ENCODE results near the gene ANKRD11.
"Not testable (repeated sequence)": the region's sequence is repeated elsewhere in the genome, so short reads cannot be mapped to it uniquely, and the experiment has no call there.

Gene ANKRD11

DNA sequence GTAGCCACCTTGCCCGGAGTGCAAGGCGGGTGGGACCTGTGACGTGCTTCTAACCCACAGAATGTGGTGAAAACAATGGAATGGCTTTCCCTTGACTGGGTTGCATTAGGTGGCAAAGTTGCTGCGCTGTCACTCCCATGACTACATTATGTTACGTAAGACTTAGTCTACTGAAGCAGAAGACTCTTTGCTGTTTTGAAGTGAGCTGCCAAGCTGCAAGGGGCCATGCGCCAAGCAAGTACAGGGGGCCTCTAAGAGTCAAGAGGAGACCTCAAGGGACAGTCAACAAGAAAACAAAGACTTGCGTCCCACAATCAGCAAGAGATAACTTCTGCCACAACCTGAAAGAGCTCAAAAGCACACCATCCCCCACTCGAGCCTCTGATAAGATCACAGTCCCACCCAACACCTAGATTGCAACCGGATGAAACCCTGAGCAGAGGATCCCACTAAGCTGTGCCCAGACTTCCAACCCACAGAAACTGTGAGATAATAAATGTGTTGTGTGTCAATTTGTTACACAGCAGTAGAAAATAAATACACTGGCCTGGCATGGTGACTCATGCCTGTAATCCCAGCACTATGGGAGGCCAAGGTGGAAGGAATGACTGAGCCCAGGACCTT, 16.5 kb downstream of the ANKRD11 start:
- no peaks in the 10 kb centered on the region for H3K9me3 ChIP-seq (ENCODE audit: insufficient read depth, low read depth, low read length)
- H3K27me3 ChIP-seq (ENCODE audit: insufficient read depth, low read length): no peaks in the 10 kb centered on the region
- no peak overlapping the region for H3K4me3 ChIP-seq (ENCODE audit: low read length)
- H3K27ac ChIP-seq (ENCODE audit: low read length): no peak overlapping the region
- H3K36me3 ChIP-seq (ENCODE audit: insufficient read depth, low read depth, low read length): no peaks in the 10 kb centered on the region
- H3K4me1 ChIP-seq (ENCODE audit: insufficient read depth, low read length): peaks cover 10% of the 10 kb centered on the region
- H3K9ac ChIP-seq (ENCODE audit: low read depth, low read length): no peak overlapping the region

DNA sequence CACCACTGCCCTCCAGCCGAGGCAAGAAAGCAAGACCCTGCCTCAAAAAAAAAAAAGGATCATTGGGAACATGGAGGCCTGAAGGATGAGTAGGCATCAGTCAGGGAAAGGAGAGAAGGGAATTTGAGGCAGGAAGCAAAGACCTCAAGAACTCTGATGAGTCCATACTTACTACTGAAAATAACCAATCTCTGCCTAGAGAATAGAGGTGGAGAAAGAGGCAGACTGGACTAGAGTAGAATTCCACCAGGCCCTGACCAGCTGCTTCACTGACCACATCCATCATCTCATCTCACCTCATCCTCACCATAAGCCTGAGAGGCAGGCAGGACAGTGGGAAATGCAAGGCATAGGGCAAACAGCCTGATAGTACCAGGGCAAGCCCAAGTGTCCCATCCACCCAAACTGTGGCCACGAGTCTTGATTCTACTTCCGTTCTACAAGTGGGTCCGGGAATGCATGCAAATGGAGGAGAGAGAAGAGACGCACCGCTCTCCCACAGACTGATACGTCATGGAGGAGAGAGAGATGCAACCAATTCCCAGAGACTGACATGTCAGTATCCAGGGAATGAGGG, 17.1 kb downstream of the ANKRD11 start:
- H3K9ac ChIP-seq (ENCODE audit: low read depth, low read length): no peak overlapping the region
- H3K27ac ChIP-seq (ENCODE audit: low read length): no peak overlapping the region
- no peaks in the 10 kb centered on the region for H3K27me3 ChIP-seq (ENCODE audit: insufficient read depth, low read length)
- H3K9me3 ChIP-seq (ENCODE audit: insufficient read depth, low read depth, low read length): no peaks in the 10 kb centered on the region
- no peak overlapping the region for H3K4me3 ChIP-seq (ENCODE audit: low read length)
- H3K36me3 ChIP-seq (ENCODE audit: insufficient read depth, low read depth, low read length): 0 out of 2 replicates have a peak, but pooled peaks cover 1% of the 10 kb centered on the region
- peaks cover 8% of the 10 kb centered on the region for H3K4me1 ChIP-seq (ENCODE audit: insufficient read depth, low read length)

DNA sequence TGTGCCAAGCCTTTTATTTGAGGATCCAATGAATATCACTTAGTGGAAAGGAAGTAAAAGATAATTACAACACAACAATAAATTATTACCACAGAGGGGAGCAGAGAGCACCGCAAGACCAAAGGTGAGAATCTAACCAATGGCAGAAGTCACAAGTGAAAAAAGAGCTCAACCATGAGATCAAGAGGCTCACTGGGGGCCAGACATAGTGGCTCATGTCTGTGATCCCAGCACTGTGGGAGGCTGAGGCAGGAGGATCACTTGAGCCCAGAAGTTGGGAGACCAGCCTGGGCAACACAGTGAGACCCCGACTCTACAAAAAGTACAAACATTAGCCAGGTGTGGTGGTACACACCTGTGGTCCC, 17.7 kb downstream of the ANKRD11 start:
- 0 out of 2 replicates have a peak, but pooled peaks cover 4% of the 10 kb centered on the region for H3K36me3 ChIP-seq (ENCODE audit: insufficient read depth, low read depth, low read length)

DNA sequence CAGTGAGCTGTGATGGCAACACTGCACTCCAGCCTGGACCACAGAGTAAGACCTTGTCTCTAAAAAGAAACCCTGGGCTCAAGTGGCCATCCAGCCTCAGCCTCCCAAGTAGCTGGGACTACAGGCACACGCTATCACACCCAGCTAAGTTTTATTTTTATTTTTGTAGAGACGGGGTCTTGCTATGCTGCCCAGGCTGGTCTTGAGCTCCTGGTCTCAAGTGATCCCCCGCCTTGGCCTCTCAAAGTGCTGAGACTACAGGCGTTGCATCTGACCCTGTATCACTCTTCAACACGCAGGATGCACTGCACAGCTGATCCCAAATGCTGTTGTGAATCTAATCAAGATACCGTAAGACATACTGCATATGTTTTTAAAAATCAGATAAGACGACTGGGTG, 23.0 kb downstream of the ANKRD11 start:
- H3K4me1 ChIP-seq (ENCODE audit: insufficient read depth, low read length): peaks cover 12% of the 10 kb centered on the region
- H3K36me3 ChIP-seq (ENCODE audit: insufficient read depth, low read depth, low read length): 0 out of 2 replicates have a peak, but pooled peaks cover 4% of the 10 kb centered on the region
- no peaks in the 10 kb centered on the region for H3K27me3 ChIP-seq (ENCODE audit: insufficient read depth, low read length)
- no peak overlapping the region for H3K4me3 ChIP-seq (ENCODE audit: low read length)
- H3K9ac ChIP-seq (ENCODE audit: low read depth, low read length): no peak overlapping the region
- H3K9me3 ChIP-seq (ENCODE audit: insufficient read depth, low read depth, low read length): no peaks in the 10 kb centered on the region; the same call in 1 of the 2 replicates
- no peak overlapping the region for H3K27ac ChIP-seq (ENCODE audit: low read length)

More for the DNA sequence above, 17.7 kb downstream of the ANKRD11 start:
- H3K9ac ChIP-seq (ENCODE audit: low read depth, low read length): no peak overlapping the region
- peaks cover 8% of the 10 kb centered on the region for H3K4me1 ChIP-seq (ENCODE audit: insufficient read depth, low read length)
- H3K9me3 ChIP-seq (ENCODE audit: insufficient read depth, low read depth, low read length): no peaks in the 10 kb centered on the region
- H3K4me3 ChIP-seq (ENCODE audit: low read length): no peak overlapping the region
- H3K27ac ChIP-seq (ENCODE audit: low read length): no peak overlapping the region
- H3K27me3 ChIP-seq (ENCODE audit: insufficient read depth, low read length): no peaks in the 10 kb centered on the region

DNA sequence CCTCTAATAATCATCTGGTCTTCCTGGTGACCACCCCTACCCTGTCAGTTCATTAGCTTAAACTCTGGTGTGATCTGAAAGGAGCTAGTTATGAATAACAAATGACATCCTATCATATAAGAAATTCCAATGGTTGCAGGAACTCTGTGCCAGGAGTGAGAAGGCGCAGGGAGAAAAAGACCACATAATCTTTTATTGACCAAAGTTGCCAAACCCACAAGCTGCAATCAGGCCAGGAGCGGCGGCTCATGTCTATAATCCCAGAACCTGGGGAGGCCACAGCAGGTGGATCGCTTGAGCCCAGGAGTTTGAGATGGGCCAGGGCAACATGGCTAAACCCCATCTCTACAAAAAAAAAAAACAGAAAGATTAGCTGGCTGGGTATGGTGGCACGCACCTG, 23.4 kb downstream of the ANKRD11 start:
- H3K4me3 ChIP-seq (ENCODE audit: low read length): no peak overlapping the region
- H3K36me3 ChIP-seq (ENCODE audit: insufficient read depth, low read depth, low read length): 0 out of 2 replicates have a peak, but pooled peaks cover 4% of the 10 kb centered on the region
- H3K9ac ChIP-seq (ENCODE audit: low read depth, low read length): no peak overlapping the region
- no peaks in the 10 kb centered on the region; the same call in 1 of the 2 replicates for H3K9me3 ChIP-seq (ENCODE audit: insufficient read depth, low read depth, low read length)
- peaks cover 12% of the 10 kb centered on the region for H3K4me1 ChIP-seq (ENCODE audit: insufficient read depth, low read length)
- H3K27me3 ChIP-seq (ENCODE audit: insufficient read depth, low read length): no peaks in the 10 kb centered on the region
- H3K27ac ChIP-seq (ENCODE audit: low read length): no peak overlapping the region

DNA sequence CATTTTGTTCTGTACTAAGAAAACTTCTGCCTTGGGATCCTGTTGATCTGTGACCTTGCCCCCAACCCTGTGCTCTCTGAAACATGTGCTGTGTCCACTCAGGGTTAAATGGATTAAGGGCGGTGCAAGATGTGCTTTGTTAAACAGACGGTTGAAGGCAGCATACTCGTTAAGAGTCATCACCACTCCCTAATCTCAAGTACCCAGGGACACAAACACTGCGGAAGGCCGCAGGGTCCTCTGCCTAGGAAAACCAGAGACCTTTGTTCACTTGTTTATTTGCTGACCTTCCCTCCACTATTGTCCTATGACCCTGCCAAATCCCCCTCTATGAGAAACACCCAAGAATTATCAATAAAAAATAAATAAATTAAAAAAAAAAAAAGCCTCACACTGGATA, 27.0 kb downstream of the ANKRD11 start:
- H3K36me3 ChIP-seq (ENCODE audit: insufficient read depth, low read depth, low read length); H3K9me3 ChIP-seq (ENCODE audit: insufficient read depth, low read depth, low read length); H3K27me3 ChIP-seq (ENCODE audit: insufficient read depth, low read length); H3K27ac ChIP-seq (ENCODE audit: low read length); H3K4me3 ChIP-seq (ENCODE audit: low read length); H3K9ac ChIP-seq (ENCODE audit: low read depth, low read length): not testable (repeated sequence)
- peaks cover 15% of the 10 kb centered on the region; the same call in 1 of the 2 replicates for H3K4me1 ChIP-seq (ENCODE audit: insufficient read depth, low read length)

DNA sequence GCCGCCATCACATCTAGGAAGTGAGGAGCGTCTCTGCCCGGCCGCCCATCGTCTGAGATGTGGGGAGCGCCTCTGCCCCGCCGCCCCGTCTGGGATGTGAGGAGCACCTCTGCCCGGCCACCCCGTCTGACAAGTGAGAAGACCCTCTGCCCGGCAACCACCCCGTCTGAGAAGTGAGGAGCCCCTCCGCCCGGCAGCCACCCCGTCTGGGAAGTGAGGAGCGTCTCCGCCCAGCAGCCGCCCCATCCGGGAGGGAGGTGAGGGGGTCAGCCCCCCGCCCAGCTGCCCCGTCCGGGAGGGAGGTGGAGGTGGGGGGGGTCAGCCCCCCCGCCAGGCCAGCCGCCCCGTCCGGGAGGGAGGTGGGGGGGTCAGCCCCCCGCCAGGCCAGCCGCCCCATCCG, 27.7 kb downstream of the ANKRD11 start:
- H3K4me3 ChIP-seq (ENCODE audit: low read length); H3K9me3 ChIP-seq (ENCODE audit: insufficient read depth, low read depth, low read length); H3K9ac ChIP-seq (ENCODE audit: low read depth, low read length); H3K36me3 ChIP-seq (ENCODE audit: insufficient read depth, low read depth, low read length); H3K27ac ChIP-seq (ENCODE audit: low read length); H3K27me3 ChIP-seq (ENCODE audit: insufficient read depth, low read length): not testable (repeated sequence)
- peaks cover 15% of the 10 kb centered on the region; the same call in 1 of the 2 replicates for H3K4me1 ChIP-seq (ENCODE audit: insufficient read depth, low read length)

DNA sequence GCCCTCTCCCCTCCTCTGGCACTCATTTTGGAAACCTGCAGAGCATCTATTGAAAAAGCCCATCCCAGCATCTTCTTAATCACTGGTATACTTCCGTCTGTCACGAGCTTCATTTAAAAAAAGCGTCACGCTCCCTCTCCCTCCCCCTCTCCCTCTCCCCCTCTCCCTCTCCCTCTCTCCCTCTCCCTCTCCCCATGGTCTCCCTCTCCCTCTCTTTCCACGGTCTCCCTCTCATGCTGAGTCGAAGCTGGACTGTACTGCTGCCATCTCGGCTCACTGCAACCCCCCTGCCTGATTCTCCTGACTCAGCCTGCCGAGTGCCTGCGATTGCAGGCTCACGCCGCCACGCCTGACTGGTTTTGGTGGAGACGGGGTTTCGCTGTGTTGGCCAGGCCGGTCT, 28.5 kb downstream of the ANKRD11 start:
- not testable (repeated sequence) for H3K9me3 ChIP-seq (ENCODE audit: insufficient read depth, low read depth, low read length); H3K4me3 ChIP-seq (ENCODE audit: low read length); H3K9ac ChIP-seq (ENCODE audit: low read depth, low read length); H3K27ac ChIP-seq (ENCODE audit: low read length); H3K36me3 ChIP-seq (ENCODE audit: insufficient read depth, low read depth, low read length); H3K27me3 ChIP-seq (ENCODE audit: insufficient read depth, low read length)
- H3K4me1 ChIP-seq (ENCODE audit: insufficient read depth, low read length): peaks cover 12% of the 10 kb centered on the region; the same call in 1 of the 2 replicates

DNA sequence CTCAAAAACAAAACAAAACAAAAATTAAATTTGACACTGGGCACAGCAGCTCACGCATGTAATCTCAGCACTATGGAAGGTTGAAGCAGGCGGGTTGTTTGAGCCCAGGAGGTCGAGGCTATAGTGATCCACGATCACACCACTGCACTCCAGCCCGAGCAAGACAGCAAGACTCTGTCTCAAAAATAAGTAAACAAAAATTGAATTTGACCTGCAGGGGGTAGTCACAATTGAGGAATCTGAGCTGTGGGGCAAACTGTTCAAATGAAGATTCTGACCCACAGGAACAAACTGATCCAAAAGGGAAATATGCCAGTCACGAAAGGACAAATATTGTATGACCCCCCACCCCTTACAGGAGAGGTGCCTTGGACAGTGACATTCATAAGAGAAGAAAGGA, 29.8 kb downstream of the ANKRD11 start:
- H3K4me1 ChIP-seq (ENCODE audit: insufficient read depth, low read length): peaks cover 3% of the 10 kb centered on the region; the same call in 1 of the 2 replicates
- H3K27ac ChIP-seq (ENCODE audit: low read length): no peak overlapping the region
- H3K4me3 ChIP-seq (ENCODE audit: low read length): no peak overlapping the region
- H3K9me3 ChIP-seq (ENCODE audit: insufficient read depth, low read depth, low read length): no peaks in the 10 kb centered on the region; the same call in 1 of the 2 replicates
- no peaks in the 10 kb centered on the region for H3K27me3 ChIP-seq (ENCODE audit: insufficient read depth, low read length)
- no peaks in the 10 kb centered on the region for H3K36me3 ChIP-seq (ENCODE audit: insufficient read depth, low read depth, low read length)
- H3K9ac ChIP-seq (ENCODE audit: low read depth, low read length): no peak overlapping the region

DNA sequence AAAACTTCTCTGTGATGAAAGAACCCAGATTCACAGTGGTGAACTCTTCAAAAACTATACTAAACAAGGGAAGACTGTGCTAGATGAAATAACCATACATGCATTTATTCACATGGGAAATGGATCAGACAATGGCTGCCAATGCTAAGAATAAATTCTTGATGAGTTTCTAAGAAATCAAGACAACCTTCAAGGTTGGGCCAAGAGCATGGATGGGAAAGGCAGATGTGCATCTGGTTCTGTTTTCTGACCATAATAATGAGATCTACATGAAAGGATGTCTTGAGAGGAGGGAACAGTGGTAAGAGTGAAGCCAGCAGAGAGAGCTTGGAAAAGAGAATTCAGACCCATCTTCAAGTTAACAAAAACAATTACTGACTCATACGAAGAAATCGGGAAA, 31.4 kb downstream of the ANKRD11 start:
- Histone ChIP-seq H3K4me1 (ENCODE audit: insufficient read depth, low read length) (0 out of 2 replicates have a peak, but pooled peaks cover 3% of the 10 kb centered on the region), H3K4me3 (ENCODE audit: low read length) (no peak overlapping the region), H3K27ac (ENCODE audit: low read length) (no peak overlapping the region), H3K9me3 (ENCODE audit: insufficient read depth, low read depth, low read length) (no peaks in the 10 kb centered on the region; the same call in 1 of the 2 replicates), H3K27me3 (ENCODE audit: insufficient read depth, low read length) (no peaks in the 10 kb centered on the region), H3K9ac (ENCODE audit: low read depth, low read length) (peak overlapping the region; percentile 7; the same call in 1 of the 2 replicates), H3K36me3 (ENCODE audit: insufficient read depth, low read depth, low read length) (no peaks in the 10 kb centered on the region)

DNA sequence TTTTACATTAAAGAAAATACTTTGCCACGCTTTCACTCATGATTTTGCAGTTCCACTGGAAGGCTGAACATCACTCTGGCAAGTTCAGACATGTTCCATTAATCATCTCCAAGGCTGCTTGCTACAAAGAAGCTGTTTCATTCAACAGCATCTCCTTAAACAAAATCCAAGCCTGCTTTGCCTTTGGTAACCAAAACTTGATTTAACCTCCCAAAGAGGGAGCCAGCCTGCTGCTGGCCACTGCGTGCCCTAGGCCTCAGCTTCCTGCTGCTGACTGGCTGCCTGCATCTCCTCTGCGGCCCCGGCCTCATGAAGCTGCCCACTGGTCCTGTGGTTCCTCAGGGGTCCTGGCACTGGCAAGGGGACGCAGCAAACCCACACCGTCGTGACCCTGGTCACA, 31.8 kb downstream of the ANKRD11 start:
- H3K4me1 ChIP-seq (ENCODE audit: insufficient read depth, low read length): 0 out of 2 replicates have a peak, but pooled peaks cover 3% of the 10 kb centered on the region
- no peaks in the 10 kb centered on the region for H3K27me3 ChIP-seq (ENCODE audit: insufficient read depth, low read length)
- no peaks in the 10 kb centered on the region for H3K36me3 ChIP-seq (ENCODE audit: insufficient read depth, low read depth, low read length)
- peak overlapping the region; percentile 7; the same call in 1 of the 2 replicates for H3K9ac ChIP-seq (ENCODE audit: low read depth, low read length)
- H3K9me3 ChIP-seq (ENCODE audit: insufficient read depth, low read depth, low read length): no peaks in the 10 kb centered on the region; the same call in 1 of the 2 replicates
- no peak overlapping the region for H3K4me3 ChIP-seq (ENCODE audit: low read length)
- H3K27ac ChIP-seq (ENCODE audit: low read length): no peak overlapping the region

DNA sequence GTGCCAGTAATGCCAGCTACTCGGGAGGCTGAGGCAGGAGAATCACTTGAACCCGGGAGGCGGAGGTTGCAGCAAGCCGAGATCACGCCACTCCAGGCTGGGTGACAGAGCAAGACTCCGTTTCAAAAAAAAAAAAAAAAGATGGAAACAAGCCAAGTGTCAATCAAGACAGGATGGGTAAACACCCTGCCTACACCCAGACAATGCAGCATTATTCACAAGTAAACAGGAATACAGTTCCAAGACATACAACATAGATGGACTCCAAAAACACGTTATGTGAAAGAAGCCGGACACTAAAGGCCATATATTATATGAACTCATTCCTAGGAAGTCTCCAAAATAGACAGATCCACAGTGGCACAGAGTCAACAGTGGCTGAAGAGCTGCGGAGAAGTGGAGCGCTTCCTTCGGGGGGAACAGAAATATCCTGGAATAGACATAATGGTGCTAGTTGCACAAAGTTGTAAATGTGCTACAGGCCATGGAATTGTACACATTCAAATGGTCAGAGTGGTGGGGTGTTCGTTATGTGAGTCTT, 33.9 kb downstream of the ANKRD11 start:
- Histone ChIP-seq H3K9me3 (ENCODE audit: insufficient read depth, low read depth, low read length) (no peaks in the 10 kb centered on the region), H3K4me1 (ENCODE audit: insufficient read depth, low read length) (0 out of 2 replicates have a peak, but pooled peaks cover 3% of the 10 kb centered on the region), H3K9ac (ENCODE audit: low read depth, low read length) (no peak overlapping the region), H3K36me3 (ENCODE audit: insufficient read depth, low read depth, low read length) (no peaks in the 10 kb centered on the region), H3K4me3 (ENCODE audit: low read length) (no peak overlapping the region), H3K27me3 (ENCODE audit: insufficient read depth, low read length) (no peaks in the 10 kb centered on the region), H3K27ac (ENCODE audit: low read length) (no peak overlapping the region)
